CD4-positive, alpha-beta memory T cell (primary cell): ENCODE measurements around the gene SLC30A9. TPM values are rescaled to one million over a fixed set of nuclear protein-coding genes. Genes with fewer than 3 reads are reported as not detected.

Experiments used
- CTCF ChIA-PET: fragments of 350-600 bp; sonication (Branson Sonifier 250); formaldehyde crosslinking; loops from one replicate; lab custom pipeline; 2021; ENCODE audit warnings: inconsistent platforms; ENCODE audit not compliant: partially characterized antibody; lab: Charles Lee
- POLR2A ChIA-PET: fragments of 350-600 bp; sonication (Branson Sonifier 250); formaldehyde crosslinking; loops from one replicate; lab custom pipeline; 2021; ENCODE audit not compliant: partially characterized antibody; lab: Charles Lee
- DNase-seq, 5 donors: peaks; one replicate each; pipeline versions ENCODE4 v3.0.0 to v3.0.0-alpha.2; 2020 to 2022; ENCODE audit warnings: mixed read lengths in 1 of 5
- H3K27ac ChIP-seq: one replicate; pipeline ENCODE4 v1.7.0; 2013; ENCODE audit warnings: low read depth, low read length
- H3K27me3 ChIP-seq: 2 replicates; pipeline ENCODE4 v1.7.0; 2013; ENCODE audit warnings: mild to moderate bottlenecking, low read length, moderate library complexity; ENCODE audit not compliant: insufficient read depth
- H3K36me3 ChIP-seq: 2 replicates; pipeline ENCODE4 v1.7.0; 2013; ENCODE audit warnings: mild to moderate bottlenecking, low read length, moderate library complexity; ENCODE audit not compliant: insufficient read depth
- H3K4me1 ChIP-seq: 2 replicates; pipeline ENCODE4 v1.7.0; 2013; ENCODE audit warnings: mild to moderate bottlenecking, low read length, moderate library complexity; ENCODE audit not compliant: insufficient read depth
- H3K4me3 ChIP-seq, 2 donors: one replicate each; pipeline ENCODE4 v1.7.0; 2013; ENCODE audit warnings: low read length in 2 of 2, mild to moderate bottlenecking in 1 of 2
- H3K9me3 ChIP-seq, 2 donors: one replicate each; pipeline ENCODE4 v1.7.0; 2013; ENCODE audit warnings: low read length in 2 of 2, control low read depth in 1 of 2; ENCODE audit not compliant: control insufficient read depth in 1 of 2
- H3K27ac Mint-ChIP-seq, 7 donors: one replicate each; pipeline ENCODE4 v1.8.0; 2020 to 2021; ENCODE audit warnings: mixed read lengths in 7 of 7, mild to moderate bottlenecking in 6 of 7, inconsistent platforms in 3 of 7, moderate library complexity in 3 of 7
- H3K27me3 Mint-ChIP-seq, 2 donors: one replicate each; pipeline ENCODE4 v1.8.0; 2020 to 2021; ENCODE audit warnings: mixed read lengths in 2 of 2
- H3K36me3 Mint-ChIP-seq, 2 donors: one replicate each; pipeline ENCODE4 v1.8.0; 2020 to 2021; ENCODE audit warnings: mixed read lengths in 2 of 2, inconsistent platforms in 1 of 2, mild to moderate bottlenecking in 1 of 2
- H3K4me1 Mint-ChIP-seq, 4 donors: one replicate each; pipeline ENCODE4 v1.8.0; 2020 to 2021; ENCODE audit warnings: mixed read lengths in 4 of 4, mild to moderate bottlenecking in 1 of 4
- H3K4me3 Mint-ChIP-seq, 8 donors: one replicate each; pipeline ENCODE4 v1.8.0; 2020 to 2021; ENCODE audit warnings: mixed read lengths in 8 of 8, mild to moderate bottlenecking in 7 of 8, moderate library complexity in 6 of 8, inconsistent platforms in 3 of 8
- H3K9me3 Mint-ChIP-seq, 8 donors: one replicate each; pipeline ENCODE4 v1.8.0; 2020 to 2021; ENCODE audit warnings: mixed read lengths in 8 of 8, mild to moderate bottlenecking in 5 of 8, inconsistent platforms in 3 of 8, moderate library complexity in 1 of 8
- intact Hi-C: fragments of 100-400 bp; cut with micrococcal nuclease; formaldehyde crosslinking; loops from one replicate; pipeline ENCODE4 v1.15.1; 2023
- polyA plus RNA-seq, 2 donors: library from polyadenylated mRNA; unstranded; fragments of 300-500 nt; fragmentation: Illumina TruSeq; gene quantifications; one replicate each; pipeline ENCODE4 v1.2.3, GENCODE V29; 2021
- total RNA-seq, 2 experiments: library from RNA; stranded (reverse); gene quantifications; one replicate each; pipeline ENCODE4 v1.2.3, GENCODE V29; 2021

Gene SLC30A9
- total and polyA plus RNA-seq, 4 experiments from 2014 or later: 28.6 to 42.8 (median 34.3) TPM

DNA sequence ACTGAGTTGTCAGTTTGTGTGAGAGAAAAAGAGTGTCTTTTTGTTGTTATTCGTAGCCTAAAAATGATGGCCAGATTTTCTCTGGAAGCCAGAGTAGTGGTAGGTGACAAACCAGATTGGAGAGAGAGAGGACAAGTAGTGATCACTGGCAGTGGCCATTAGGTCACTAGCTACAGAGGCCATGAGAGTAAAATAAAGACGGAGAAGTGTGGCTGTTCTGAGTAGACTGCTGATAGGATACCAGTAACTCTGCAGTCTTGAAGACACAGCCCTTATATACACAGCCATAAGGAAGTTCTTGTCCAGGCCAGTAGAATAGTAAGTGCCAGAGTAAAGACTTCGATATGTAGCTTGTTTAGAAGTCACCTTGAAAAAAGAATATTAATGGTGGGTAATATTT lies 7.7 kb downstream of the SLC30A9 start:
- Mint-ChIP-seq H3K4me3 (no peak overlapping the region), H3K9me3 (no peaks in the 10 kb centered on the region), H3K4me1 (peaks cover 10 to 39% (median 26%) of the 10 kb centered on the region in 4 donors), H3K36me3 (peaks cover 13 to 17% of the 10 kb centered on the region in 2 donors), H3K27ac (no peak overlapping the region), H3K27me3 (no peaks in the 10 kb centered on the region)
- Histone ChIP-seq H3K36me3 (no peaks in the 10 kb centered on the region), H3K27ac (no peak overlapping the region), H3K9me3 (no peaks in the 10 kb centered on the region), H3K4me1 (peaks cover 4% of the 10 kb centered on the region), H3K4me3 (no peak overlapping the region), H3K27me3 (no peaks in the 10 kb centered on the region)
- no peak for DNase-seq
- intact Hi-C loops: no loop called here
- CTCF ChIA-PET: no interaction called here
- POLR2A ChIA-PET: no interaction called here

DNA sequence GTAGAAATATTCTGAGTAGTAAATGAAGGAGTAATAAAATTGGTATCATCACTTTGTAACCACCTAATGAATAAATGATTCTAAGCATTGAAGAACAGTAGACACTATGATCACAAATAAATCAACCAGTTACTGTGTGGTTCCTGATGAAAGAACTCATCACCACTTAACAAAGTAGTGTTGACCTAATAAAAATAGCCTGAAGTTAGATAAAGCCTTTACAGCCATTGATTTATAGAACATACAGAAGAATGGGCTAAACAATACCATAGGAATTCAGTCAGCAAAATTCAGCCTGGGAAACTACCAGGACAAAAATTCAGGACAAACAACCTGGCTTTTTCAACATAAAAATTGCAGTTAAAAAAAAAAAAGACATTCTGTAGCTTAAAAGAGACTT lies 9.0 kb downstream of the SLC30A9 start:
- Mint-ChIP-seq H3K27ac (no peak overlapping the region), H3K36me3 (peaks cover 26 to 29% of the 10 kb centered on the region in 2 donors), H3K9me3 (no peaks in the 10 kb centered on the region), H3K27me3 (no peaks in the 10 kb centered on the region), H3K4me1 (peaks cover 19 to 52% (median 38%) of the 10 kb centered on the region in 4 donors), H3K4me3 (no peak overlapping the region)
- H3K36me3 ChIP-seq: no peaks in the 10 kb centered on the region
- H3K4me1 ChIP-seq: no peaks in the 10 kb centered on the region
- no peak overlapping the region for H3K27ac ChIP-seq
- H3K27me3 ChIP-seq: no peaks in the 10 kb centered on the region
- CTCF ChIA-PET: no interaction called here
- intact Hi-C loops: no loop called here
- H3K9me3 ChIP-seq: no peaks in the 10 kb centered on the region
- POLR2A ChIA-PET: no interaction called here
- H3K4me3 ChIP-seq: no peak overlapping the region
- no peak for DNase-seq

DNA sequence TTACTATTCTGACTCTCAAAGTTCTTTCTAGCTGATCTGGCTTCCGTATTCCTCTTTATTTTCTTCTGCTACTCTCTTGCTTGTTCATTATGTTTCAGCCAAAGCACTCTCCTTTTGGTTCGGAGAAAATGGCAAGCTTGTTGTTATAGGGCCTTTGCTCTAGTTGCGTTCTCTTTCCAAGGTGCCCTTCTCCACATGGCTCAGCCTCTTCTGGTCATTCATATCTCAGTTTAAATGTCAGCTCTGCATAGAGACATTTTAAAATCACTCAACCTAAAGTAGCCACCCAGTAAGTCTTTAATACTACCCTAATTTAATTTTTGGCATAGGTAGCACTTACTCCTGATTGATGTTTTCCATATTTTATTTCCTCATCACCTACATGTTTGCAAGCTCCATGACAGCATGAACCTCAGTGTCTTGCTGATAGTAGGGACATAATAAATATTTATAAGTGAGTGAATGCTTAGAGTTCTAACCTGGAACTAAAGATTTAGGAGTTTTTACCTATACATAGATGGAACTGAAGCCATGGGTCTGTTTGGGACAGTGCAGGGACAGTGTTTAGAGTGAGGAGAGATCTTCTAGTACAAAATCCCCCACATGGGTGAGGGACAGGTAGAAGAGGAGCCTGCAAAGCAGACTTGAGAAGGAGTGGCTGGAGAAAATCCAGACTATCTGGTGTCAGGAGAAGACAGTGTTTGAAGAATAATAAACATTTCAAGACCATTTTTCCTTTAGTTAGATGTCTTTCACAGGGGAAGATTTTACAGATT lies 17.9 kb downstream of the SLC30A9 start:
- no peak overlapping the region for H3K27ac ChIP-seq
- no peaks in the 10 kb centered on the region for H3K27me3 Mint-ChIP-seq
- H3K27ac Mint-ChIP-seq: peak overlapping the region in 2 of 7 donors; percentile 25 to 42
- H3K27me3 ChIP-seq: no peaks in the 10 kb centered on the region
- DNase-seq: no peak
- H3K36me3 Mint-ChIP-seq: peaks cover 57 to 68% of the 10 kb centered on the region in 2 donors
- no peaks in the 10 kb centered on the region for H3K9me3 ChIP-seq
- CTCF ChIA-PET: no interaction called here
- H3K36me3 ChIP-seq: no peaks in the 10 kb centered on the region
- H3K9me3 Mint-ChIP-seq: no peaks in the 10 kb centered on the region
- POLR2A ChIA-PET: no interaction called here
- no peaks in the 10 kb centered on the region for H3K4me1 ChIP-seq
- peaks cover 29 to 57% (median 42%) of the 10 kb centered on the region in 4 donors for H3K4me1 Mint-ChIP-seq
- no peak overlapping the region for H3K4me3 ChIP-seq
- intact Hi-C loops: no loop called here
- no peak overlapping the region for H3K4me3 Mint-ChIP-seq

- Histone ChIP-seq H3K27ac (no peak overlapping the region), H3K4me3 (no peak overlapping the region), H3K36me3 (no peaks in the 10 kb centered on the region), H3K27me3 (no peaks in the 10 kb centered on the region), H3K9me3 (no peaks in the 10 kb centered on the region), H3K4me1 (no peaks in the 10 kb centered on the region)
- Mint-ChIP-seq H3K4me1 (peaks cover 22 to 48% (median 36%) of the 10 kb centered on the region in 4 donors), H3K9me3 (no peaks in the 10 kb centered on the region), H3K36me3 (peaks cover 34 to 38% of the 10 kb centered on the region in 2 donors), H3K4me3 (no peak overlapping the region), H3K27me3 (no peaks in the 10 kb centered on the region), H3K27ac (no peak overlapping the region)
- no peak for DNase-seq
- intact Hi-C loops: no loop called here
- POLR2A ChIA-PET: no interaction called here
- CTCF ChIA-PET: no interaction called here
Measured at GRCh38 chr4:42015438-42015837, 25.1 kb downstream of the SLC30A9 start.

- no peaks in the 10 kb centered on the region for H3K9me3 ChIP-seq
Measured at GRCh38 chr4:42018451-42018850, 28.1 kb downstream of the SLC30A9 start.

GRCh38 chr4:42048394-42048793 lies 58.1 kb downstream of the SLC30A9 start:
- Mint-ChIP-seq H3K9me3 (peaks cover 0 to 5% (median 0%) of the 10 kb centered on the region in 8 donors), H3K27me3 (no peaks in the 10 kb centered on the region), H3K36me3 (peaks cover 69 to 87% of the 10 kb centered on the region in 2 donors), H3K4me1 (peaks cover 0 to 2% (median under 1%) of the 10 kb centered on the region in 4 donors), H3K27ac (peak overlapping the region in 1 of 7 donors; percentile 49), H3K4me3 (no peak overlapping the region)
- Histone ChIP-seq H3K27me3 (no peaks in the 10 kb centered on the region), H3K4me1 (no peaks in the 10 kb centered on the region), H3K9me3 (no peaks in the 10 kb centered on the region), H3K27ac (no peak overlapping the region), H3K36me3 (peaks cover 8% of the 10 kb centered on the region), H3K4me3 (no peak overlapping the region)
- DNase-seq: no peak
- ChIA-PET POLR2A (no interaction called here), CTCF (no interaction called here)
- intact Hi-C loops: no loop called here

More at GRCh38 chr4:42018451-42018850, 28.1 kb downstream of the SLC30A9 start:
- intact Hi-C loops: no loop called here
- DNase-seq: no peak
- no peak overlapping the region for H3K27ac ChIP-seq
- H3K36me3 ChIP-seq: peaks cover 13% of the 10 kb centered on the region
- ChIA-PET POLR2A (no interaction called here), CTCF (no interaction called here)
- Mint-ChIP-seq H3K36me3 (peaks cover 36 to 41% of the 10 kb centered on the region in 2 donors), H3K9me3 (no peaks in the 10 kb centered on the region), H3K27ac (no peak overlapping the region), H3K4me1 (peaks cover 18 to 33% (median 29%) of the 10 kb centered on the region in 4 donors), H3K27me3 (no peaks in the 10 kb centered on the region), H3K4me3 (no peak overlapping the region)
- H3K4me1 ChIP-seq: no peaks in the 10 kb centered on the region
- no peaks in the 10 kb centered on the region for H3K27me3 ChIP-seq
- H3K4me3 ChIP-seq: no peak overlapping the region

- H3K27me3 ChIP-seq: no peaks in the 10 kb centered on the region
- peak overlapping the region in 1 of 7 donors; percentile 19 for H3K27ac Mint-ChIP-seq
- H3K4me3 ChIP-seq: no peak overlapping the region
- DNase-seq: no peak
- H3K27me3 Mint-ChIP-seq: no peaks in the 10 kb centered on the region
- H3K9me3 ChIP-seq: no peaks in the 10 kb centered on the region
- H3K4me1 Mint-ChIP-seq: no peaks in the 10 kb centered on the region
- peaks cover 8% of the 10 kb centered on the region for H3K36me3 ChIP-seq
- H3K36me3 Mint-ChIP-seq: peaks cover 70 to 82% of the 10 kb centered on the region in 2 donors
- peaks cover 0 to 2% (median 0%) of the 10 kb centered on the region in 8 donors for H3K9me3 Mint-ChIP-seq
- ChIA-PET CTCF (interaction anchor here (1.0 kb wide), 1 partner anchor 10 kb away, joined by 3 read pairs; no protein-coding TSS in a partner anchor), POLR2A (no interaction called here)
- no peak overlapping the region for H3K27ac ChIP-seq
- intact Hi-C loops: no loop called here
- H3K4me3 Mint-ChIP-seq: no peak overlapping the region
- no peaks in the 10 kb centered on the region for H3K4me1 ChIP-seq
Measured at GRCh38 chr4:42050516-42051249, 60.4 kb downstream of the SLC30A9 start.
